HepG2 (cell line): ENCODE measurements around the gene BST1. TPM values are rescaled to one million over a fixed set of nuclear protein-coding genes. Genes with fewer than 3 reads are reported as not detected.

ENCODE experiments used
- ATF1 ChIP-seq: IDR thresholded peaks from 2 replicates; pipeline ENCODE4 v1.6.1; 2016; ENCODE audit warnings: mild to moderate bottlenecking, control low read depth
- EED ChIP-seq: sonication (generic); formaldehyde crosslinking; IDR thresholded peaks from 2 replicates; pipeline ENCODE4 v1.5.0; 2020; ENCODE audit warnings: mild to moderate bottlenecking, missing genetic modification reagents
- ELF3 ChIP-seq: IDR thresholded peaks from 2 replicates; pipeline ENCODE4 v1.6.1; 2016; ENCODE audit warnings: missing genetic modification reagents, missing compliant biosample characterization
- HIVEP1 ChIP-seq: sonication (generic); formaldehyde crosslinking; IDR thresholded peaks from 2 replicates; pipeline ENCODE4 v1.4.0; 2020; ENCODE audit warnings: mild to moderate bottlenecking, missing genetic modification reagents
- HMG20A ChIP-seq: IDR thresholded peaks from 2 replicates; pipeline ENCODE4 v1.6.1; 2016; ENCODE audit warnings: borderline replicate concordance
- NFIB ChIP-seq: sonication (generic); formaldehyde crosslinking; IDR thresholded peaks from 2 replicates; pipeline ENCODE4 v1.9.0; 2021; ENCODE audit warnings: missing genetic modification reagents, mild to moderate bottlenecking, borderline replicate concordance
- PBX2 ChIP-seq: IDR thresholded peaks from 2 replicates; pipeline ENCODE4 v1.6.1; 2016; ENCODE audit warnings: control low read depth
- RFX1 ChIP-seq: fragments of 450-650 bp; IDR thresholded peaks from 2 replicates; pipeline ENCODE4 v1.6.1; 2017
- SCMH1 ChIP-seq: sonication (generic); formaldehyde crosslinking; IDR thresholded peaks from 2 replicates; pipeline ENCODE4 v1.9.0; 2021; ENCODE audit warnings: missing genetic modification reagents, mild to moderate bottlenecking, borderline replicate concordance
- THRA ChIP-seq: sonication (generic); formaldehyde crosslinking; IDR thresholded peaks from 2 replicates; pipeline ENCODE4 v1.4.0; 2020; ENCODE audit warnings: missing genetic modification reagents, borderline replicate concordance
- TIGD3 ChIP-seq: sonication (generic); formaldehyde crosslinking; IDR thresholded peaks from 2 replicates; pipeline ENCODE4 v1.5.1; 2020; ENCODE audit warnings: mild to moderate bottlenecking, missing genetic modification reagents, borderline replicate concordance
- TRIM22 ChIP-seq: fragments of 450-650 bp; IDR thresholded peaks from 2 replicates; pipeline ENCODE4 v1.6.1; 2017
- ZBTB7B ChIP-seq: sonication (generic); formaldehyde crosslinking; IDR thresholded peaks from 2 replicates; pipeline ENCODE4 v1.4.0; 2020; ENCODE audit warnings: missing genetic modification reagents
- ZFP37 ChIP-seq: sonication (generic); formaldehyde crosslinking; IDR thresholded peaks from 2 replicates; pipeline ENCODE4 v1.4.0; 2020; ENCODE audit warnings: missing genetic modification reagents, borderline replicate concordance
- ZKSCAN1 ChIP-seq: fragments of 150-350 bp; IDR thresholded peaks from 2 replicates; pipeline ENCODE4 v1.6.1; 2014; ENCODE audit warnings: low read length
- ZMAT5 ChIP-seq: sonication (generic); formaldehyde crosslinking; IDR thresholded peaks from 2 replicates; pipeline ENCODE4 v1.5.0; 2020; ENCODE audit warnings: mild to moderate bottlenecking, low read depth, missing genetic modification reagents, borderline replicate concordance
- ZNF10 ChIP-seq: sonication (generic); formaldehyde crosslinking; IDR thresholded peaks from 2 replicates; pipeline ENCODE4 v1.4.0; 2020; ENCODE audit warnings: mild to moderate bottlenecking, low read depth, missing genetic modification reagents, borderline replicate concordance
- ZNF180 ChIP-seq: sonication (generic); formaldehyde crosslinking; IDR thresholded peaks from 2 replicates; pipeline ENCODE4 v1.4.0; 2020; ENCODE audit warnings: low read depth, missing genetic modification reagents, borderline replicate concordance
- ZNF225 ChIP-seq: sonication (generic); formaldehyde crosslinking; IDR thresholded peaks from 2 replicates; pipeline ENCODE4 v1.4.0; 2020; ENCODE audit warnings: mild to moderate bottlenecking, missing genetic modification reagents
- ZNF430 ChIP-seq: sonication (generic); formaldehyde crosslinking; IDR thresholded peaks from 2 replicates; pipeline ENCODE4 v1.9.0; 2021; ENCODE audit warnings: mild to moderate bottlenecking, missing genetic modification reagents
- ZNF44 ChIP-seq: sonication (generic); formaldehyde crosslinking; IDR thresholded peaks from 2 replicates; pipeline ENCODE4 v1.5.1; 2020; ENCODE audit warnings: mild to moderate bottlenecking, missing genetic modification reagents
- ZUFSP ChIP-seq: sonication (generic); formaldehyde crosslinking; IDR thresholded peaks from 2 replicates; pipeline ENCODE4 v1.9.0; 2021; ENCODE audit warnings: missing genetic modification reagents, mild to moderate bottlenecking, borderline replicate concordance
- polyA plus RNA-seq, 8 experiments: library from polyadenylated mRNA; depleted of rRNA in 3 of 8; stranded (reverse) in 7 of 8; unstranded in 1 of 8; fragments of >200 nt; fragmentation: Illumina TruSeq in 4 of 8; extraction: Trizol in 4 of 8; gene quantifications; 2 replicates each; pipeline versions ENCODE4 v1.2.1 to v1.2.3, GENCODE V29; 2011 to 2016; ENCODE audit warnings: low read depth in 4 of 8, missing spikeins in 1 of 8, mixed read lengths in 1 of 8; ENCODE audit not compliant: insufficient read depth in 1 of 8
- total RNA-seq, 5 experiments: library from RNA; depleted of rRNA; stranded (reverse); fragments of >200 nt; fragmentation: Illumina TruSeq; extraction: Trizol; gene quantifications; 2 replicates each; pipeline ENCODE4 v1.2.3, GENCODE V29; 2016; ENCODE audit warnings: low read depth in 1 of 5

BST1 gene
- total and polyA plus RNA-seq, 2 of the 13 experiments (the other 11 are each of a cell fraction or from before 2014, with no cell fraction given), result 0.09 to 0.49 TPM

GRCh38 chr4:15681372-15682241, 21.3 kb upstream of the BST1 start, which contains the start of gene FAM200B (continued):
- TF ChIP-seq ZUFSP (CRISPR knock-in tag), result no peak
- 0 out of 2 replicates have a peak, but pooled peaks have one; percentile 32 for TF ChIP-seq ATF1
- TF ChIP-seq SCMH1 (CRISPR knock-in tag), result no peak
- no peak for TF ChIP-seq ZKSCAN1
- TF ChIP-seq ZBTB7B (CRISPR knock-in tag), result no peak
- no peak for TF ChIP-seq NFIB (CRISPR knock-in tag)
- TF ChIP-seq ZNF430 (CRISPR knock-in tag), result peak; percentile 72
- peak; percentile 84 for TF ChIP-seq ELF3
- peak; percentile 59; the same call in 1 of the 2 replicates for TF ChIP-seq ZNF225
- TF ChIP-seq ZNF180, result no peak; the same call in 1 of the 2 replicates
- no peak for TF ChIP-seq ZNF10
- TF ChIP-seq PBX2 (CRISPR knock-in tag), result no peak
- no peak for TF ChIP-seq ZMAT5 (CRISPR knock-in tag)
- no peak for TF ChIP-seq EED (CRISPR knock-in tag)
- 0 out of 2 replicates have a peak, but pooled peaks have one; percentile 39 for TF ChIP-seq TIGD3 (CRISPR knock-in tag)
- TF ChIP-seq ZNF44 (CRISPR knock-in tag), result peak; percentile 78; the same call in 1 of the 2 replicates
- TF ChIP-seq ZFP37 (CRISPR knock-in tag), result peak; percentile 81; the same call in 1 of the 2 replicates
- TF ChIP-seq HIVEP1, result peak; percentile 92
- 0 out of 2 replicates have a peak, but pooled peaks have one; percentile 20 for TF ChIP-seq THRA
- no peak for TF ChIP-seq RFX1
- no peak; the same call in 1 of the 2 replicates for TF ChIP-seq HMG20A (CRISPR knock-in tag)
- no peak for TF ChIP-seq TRIM22
